Upper lobe of left lung (tissue), 4 donors: ENCODE measurements around the gene AHNAK.

ENCODE experiments used
- EP300 ChIP-seq, 4 donors: sonication (generic); formaldehyde crosslinking; IDR thresholded peaks; one replicate each; pipeline ENCODE4 v1.5.1; 2017; ENCODE audit warnings: antibody characterized with exemption in 4 of 4, control low read depth in 2 of 4
- POLR2A ChIP-seq, 4 donors: fragments of 450-650 bp; IDR thresholded peaks; one replicate each; pipeline ENCODE4 v1.5.1; 2016 to 2017; ENCODE audit warnings: antibody characterized with exemption in 4 of 4, mild to moderate bottlenecking in 2 of 4
- POLR2AphosphoS5 ChIP-seq, 2 donors: sonication (generic); formaldehyde crosslinking; IDR thresholded peaks; one replicate each; pipeline ENCODE4 v1.5.1; 2017; ENCODE audit warnings: antibody characterized with exemption in 2 of 2
- TF ChIP-seq, protein P1 (sequence below), 6 experiments: fragments of 450-650 bp in 4 of 6; fragments of 200-600 bp in 2 of 6; sonication (generic) in 2 of 6; IDR thresholded peaks; one replicate each; pipeline ENCODE4 v1.5.1; 2016 to 2019; ENCODE audit warnings: antibody characterized with exemption in 6 of 6

DNA sequence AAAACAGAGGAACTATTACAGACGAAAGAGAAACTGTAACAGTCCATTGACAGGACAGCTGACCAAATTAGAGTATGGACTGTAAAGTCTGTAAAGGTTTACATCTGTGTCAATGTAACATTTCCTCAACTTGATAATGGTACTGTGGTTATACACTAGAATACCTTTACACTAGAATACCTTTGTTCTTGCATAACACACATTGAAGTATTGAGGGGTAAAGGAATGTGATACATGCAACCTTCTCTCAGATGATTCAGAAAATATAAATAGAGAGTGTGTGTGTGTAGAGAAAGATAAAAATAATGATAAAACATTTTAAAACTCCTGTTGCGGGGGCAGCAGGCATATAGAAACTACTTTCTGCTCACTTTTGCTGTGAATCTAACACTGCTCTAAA lies 32.6 kb upstream of the AHNAK start:
- TF ChIP-seq, protein P1, sequence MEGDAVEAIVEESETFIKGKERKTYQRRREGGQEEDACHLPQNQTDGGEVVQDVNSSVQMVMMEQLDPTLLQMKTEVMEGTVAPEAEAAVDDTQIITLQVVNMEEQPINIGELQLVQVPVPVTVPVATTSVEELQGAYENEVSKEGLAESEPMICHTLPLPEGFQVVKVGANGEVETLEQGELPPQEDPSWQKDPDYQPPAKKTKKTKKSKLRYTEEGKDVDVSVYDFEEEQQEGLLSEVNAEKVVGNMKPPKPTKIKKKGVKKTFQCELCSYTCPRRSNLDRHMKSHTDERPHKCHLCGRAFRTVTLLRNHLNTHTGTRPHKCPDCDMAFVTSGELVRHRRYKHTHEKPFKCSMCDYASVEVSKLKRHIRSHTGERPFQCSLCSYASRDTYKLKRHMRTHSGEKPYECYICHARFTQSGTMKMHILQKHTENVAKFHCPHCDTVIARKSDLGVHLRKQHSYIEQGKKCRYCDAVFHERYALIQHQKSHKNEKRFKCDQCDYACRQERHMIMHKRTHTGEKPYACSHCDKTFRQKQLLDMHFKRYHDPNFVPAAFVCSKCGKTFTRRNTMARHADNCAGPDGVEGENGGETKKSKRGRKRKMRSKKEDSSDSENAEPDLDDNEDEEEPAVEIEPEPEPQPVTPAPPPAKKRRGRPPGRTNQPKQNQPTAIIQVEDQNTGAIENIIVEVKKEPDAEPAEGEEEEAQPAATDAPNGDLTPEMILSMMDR (IDR thresholded peaks at IDR 0.05) = no peak
- TF ChIP-seq POLR2A (IDR thresholded peaks at IDR 0.05) (no peak), POLR2AphosphoS5 (IDR thresholded peaks at IDR 0.05) (no peak), EP300 (IDR thresholded peaks at IDR 0.05) (no peak)
